HG02642 (cell line): ENCODE data around the gene NELFE.
"Not testable (repeated sequence)": the region's sequence is repeated elsewhere in the genome, so short reads cannot be mapped to it uniquely, and the experiment has no call there.

Source experiments
- ATAC-seq: cut with Tn5 transposase; IDR thresholded peaks from one replicate; pipeline ENCODE4 v1.9.1; 2021; ENCODE audit warnings: mild to moderate bottlenecking; ENCODE audit not compliant: unreplicated experiment, poor library complexity

Gene NELFE

DNA sequence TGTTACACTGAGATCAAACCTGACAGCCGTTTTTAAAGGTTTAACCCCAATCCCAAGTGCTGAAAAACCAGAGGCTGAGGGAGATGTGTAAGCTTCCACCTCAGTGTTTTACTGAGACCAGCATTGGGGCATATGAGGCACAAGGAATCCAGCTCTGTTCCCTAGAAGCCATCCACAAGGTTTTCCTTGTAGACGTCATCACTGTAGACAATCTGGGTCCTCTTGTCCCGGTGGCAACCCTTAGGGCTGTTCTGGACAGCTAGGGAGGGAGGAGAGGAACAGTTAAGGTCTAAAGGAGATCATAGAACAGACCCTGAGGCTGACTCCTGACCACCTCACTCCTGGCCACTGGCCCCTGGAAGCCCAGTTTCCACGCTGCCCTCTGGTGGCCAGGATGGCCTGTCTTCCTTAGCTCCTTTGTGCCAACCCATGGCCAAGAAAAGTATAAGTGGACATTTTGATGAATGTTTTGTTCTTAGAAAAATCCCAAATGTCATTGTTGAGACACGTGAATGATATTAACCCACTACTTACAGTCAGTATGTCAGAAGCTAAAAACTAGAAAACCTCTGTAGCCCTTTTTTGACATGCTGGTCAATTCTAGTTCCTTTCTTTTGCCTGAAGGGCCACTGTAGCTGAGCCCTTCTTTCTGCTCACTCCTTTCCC lies 6.5 kb downstream of the NELFE start:
- no peak for ATAC-seq

DNA sequence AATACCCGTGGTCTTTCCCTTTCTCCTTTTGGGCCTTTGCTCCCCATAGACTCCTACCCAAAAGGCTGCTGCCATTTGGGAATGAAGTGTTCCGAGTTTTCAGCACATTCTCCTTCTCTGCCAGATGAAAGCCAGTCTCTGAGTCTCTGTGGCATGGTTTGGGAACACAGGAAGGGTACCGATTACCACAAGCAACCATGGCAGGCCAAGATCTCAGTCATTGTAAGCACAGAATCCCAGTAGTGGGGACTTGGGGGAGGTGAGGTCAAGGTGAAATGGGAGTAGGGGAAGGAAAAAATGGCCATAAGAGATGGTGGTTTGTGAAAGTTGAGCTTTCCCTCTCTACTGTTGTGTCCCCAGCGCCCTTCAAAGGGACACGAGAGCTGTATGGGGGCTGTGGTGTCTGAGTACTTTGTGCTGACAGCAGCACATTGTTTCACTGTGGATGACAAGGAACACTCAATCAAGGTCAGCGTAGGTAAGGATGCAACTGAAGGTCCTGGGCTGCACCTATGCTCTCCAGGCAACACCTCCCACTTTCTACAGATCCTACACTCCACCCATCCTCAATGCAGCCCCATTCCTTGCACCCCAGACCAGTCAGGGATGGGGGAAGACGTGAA lies 8.7 kb downstream of the NELFE start:
- no peak for ATAC-seq

DNA sequence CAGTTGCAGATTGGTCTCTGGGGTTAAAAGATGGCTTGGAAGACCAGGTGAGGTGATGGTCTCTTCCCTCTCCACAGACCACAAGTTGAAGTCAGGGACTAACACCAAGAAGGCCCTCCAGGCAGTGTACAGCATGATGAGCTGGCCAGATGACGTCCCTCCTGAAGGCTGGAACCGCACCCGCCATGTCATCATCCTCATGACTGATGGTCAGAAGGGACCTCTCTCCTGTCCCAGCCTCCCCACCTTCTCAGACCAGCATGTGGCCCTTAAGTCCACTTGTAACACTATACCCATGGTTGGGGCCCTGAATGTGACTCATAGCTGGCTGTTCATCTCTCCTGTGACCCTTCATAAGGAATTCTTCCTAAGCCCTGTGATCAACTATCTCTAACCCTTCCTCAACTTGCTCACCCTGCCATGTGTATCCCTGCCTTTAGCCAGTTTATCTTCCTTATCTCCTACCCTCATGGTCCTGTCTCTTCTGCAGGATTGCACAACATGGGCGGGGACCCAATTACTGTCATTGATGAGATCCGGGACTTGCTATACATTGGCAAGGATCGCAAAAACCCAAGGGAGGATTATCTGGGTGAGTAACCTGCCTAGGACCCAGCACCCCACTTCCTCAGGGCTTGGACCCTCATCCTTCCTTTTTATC lies 9.9 kb downstream of the NELFE start:
- ATAC-seq, result no peak

DNA sequence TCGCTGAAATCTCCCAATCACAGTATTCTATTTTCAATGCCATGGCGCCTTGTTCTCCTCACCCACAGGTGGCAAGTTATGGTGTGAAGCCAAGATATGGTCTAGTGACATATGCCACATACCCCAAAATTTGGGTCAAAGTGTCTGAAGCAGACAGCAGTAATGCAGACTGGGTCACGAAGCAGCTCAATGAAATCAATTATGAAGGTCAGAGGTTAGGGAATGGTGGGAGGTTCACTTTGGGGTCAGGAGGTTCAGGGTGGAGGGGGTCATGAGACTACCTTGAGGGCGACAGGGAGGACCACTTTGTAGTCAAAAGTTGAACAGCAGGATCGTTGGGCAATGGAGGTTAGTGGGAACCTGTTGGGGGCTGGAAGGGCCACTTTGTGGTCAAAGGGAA lies 10.5 kb downstream of the NELFE start:
- no peak for ATAC-seq

DNA sequence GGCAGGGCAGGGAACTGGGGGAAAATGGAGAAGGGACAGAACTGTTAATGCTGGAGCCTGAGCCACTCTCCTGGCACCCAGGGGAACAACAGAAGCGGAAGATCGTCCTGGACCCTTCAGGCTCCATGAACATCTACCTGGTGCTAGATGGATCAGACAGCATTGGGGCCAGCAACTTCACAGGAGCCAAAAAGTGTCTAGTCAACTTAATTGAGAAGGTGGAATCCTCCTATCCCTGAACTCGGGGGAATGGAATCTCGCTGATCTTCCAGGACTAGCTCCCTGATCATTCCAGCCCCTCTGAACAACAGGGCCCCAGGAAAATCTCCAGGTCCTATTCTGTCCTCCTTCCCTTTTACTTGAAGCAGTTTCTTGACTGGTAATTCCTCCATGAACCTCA lies 10.9 kb downstream of the NELFE start:
- no peak for ATAC-seq

DNA sequence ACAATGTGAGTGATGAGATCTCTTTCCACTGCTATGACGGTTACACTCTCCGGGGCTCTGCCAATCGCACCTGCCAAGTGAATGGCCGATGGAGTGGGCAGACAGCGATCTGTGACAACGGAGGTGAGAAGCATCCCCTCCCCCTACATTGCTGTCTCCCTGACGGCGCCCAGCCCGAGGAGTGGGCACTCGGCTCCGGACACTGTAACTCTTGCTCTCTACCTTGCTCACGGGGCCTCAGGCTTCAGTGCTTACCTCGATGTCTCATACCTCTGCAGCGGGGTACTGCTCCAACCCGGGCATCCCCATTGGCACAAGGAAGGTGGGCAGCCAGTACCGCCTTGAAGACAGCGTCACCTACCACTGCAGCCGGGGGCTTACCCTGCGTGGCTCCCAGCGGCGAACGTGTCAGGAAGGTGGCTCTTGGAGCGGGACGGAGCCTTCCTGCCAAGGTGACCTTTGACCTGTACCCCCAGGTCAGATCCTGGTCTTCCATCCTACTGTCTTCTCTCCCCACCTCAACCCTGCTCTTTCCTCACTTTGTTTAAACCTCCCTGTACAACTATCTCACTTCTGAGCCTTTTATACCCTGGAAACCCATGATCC lies 11.6 kb downstream of the NELFE start:
- ATAC-seq, result no peak

DNA sequence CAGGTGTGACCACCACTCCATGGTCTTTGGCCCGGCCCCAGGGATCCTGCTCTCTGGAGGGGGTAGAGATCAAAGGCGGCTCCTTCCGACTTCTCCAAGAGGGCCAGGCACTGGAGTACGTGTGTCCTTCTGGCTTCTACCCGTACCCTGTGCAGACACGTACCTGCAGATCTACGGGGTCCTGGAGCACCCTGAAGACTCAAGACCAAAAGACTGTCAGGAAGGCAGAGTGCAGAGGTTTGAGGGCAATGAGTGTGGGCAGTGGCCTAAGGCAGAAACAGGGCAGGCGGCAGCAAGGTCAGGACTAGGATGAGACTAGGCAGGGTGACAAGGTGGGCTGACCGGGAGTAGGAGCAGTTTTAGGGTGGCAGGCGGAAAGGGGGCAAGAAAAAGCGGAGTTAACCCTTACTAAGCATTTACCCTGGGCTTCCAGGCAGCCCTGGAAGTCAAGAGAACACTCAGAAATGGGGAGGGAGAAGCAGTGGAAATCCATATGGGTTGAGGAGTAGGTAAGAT lies 12.3 kb downstream of the NELFE start:
- no peak for ATAC-seq

DNA sequence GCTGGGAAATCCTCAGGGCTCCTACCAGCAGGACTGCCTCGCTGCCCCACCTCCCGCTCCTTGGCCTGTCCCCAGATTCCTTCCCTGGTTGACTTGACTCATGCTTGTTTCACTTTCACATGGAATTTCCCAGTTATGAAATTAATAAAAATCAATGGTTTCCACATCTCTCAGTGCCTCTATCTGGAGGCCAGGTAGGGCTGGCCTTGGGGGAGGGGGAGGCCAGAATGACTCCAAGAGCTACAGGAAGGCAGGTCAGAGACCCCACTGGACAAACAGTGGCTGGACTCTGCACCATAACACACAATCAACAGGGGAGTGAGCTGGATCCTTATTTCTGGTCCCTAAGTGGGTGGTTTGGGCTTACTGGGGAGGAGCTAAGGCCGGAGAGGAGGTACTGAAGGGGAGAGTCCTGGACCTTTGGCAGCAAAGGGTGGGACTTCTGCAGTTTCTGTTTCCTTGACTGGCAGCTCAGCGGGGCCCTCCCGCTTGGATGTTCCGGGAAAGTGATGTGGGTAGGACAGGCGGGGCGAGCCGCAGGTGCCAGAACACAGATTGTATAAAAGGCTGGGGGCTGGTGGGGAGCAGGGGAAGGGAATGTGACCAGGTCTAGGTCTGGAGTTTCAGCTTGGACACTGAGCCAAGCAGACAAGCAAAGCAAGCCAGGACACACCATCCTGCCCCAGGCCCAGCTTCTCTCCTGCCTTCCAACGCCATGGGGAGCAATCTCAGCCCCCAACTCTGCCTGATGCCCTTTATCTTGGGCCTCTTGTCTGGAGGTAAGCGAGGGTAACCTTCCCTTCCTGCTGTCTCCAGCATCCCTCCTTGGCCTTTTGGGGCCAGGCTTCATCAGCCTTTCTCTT lies 13.0 kb downstream of the NELFE start, which contains the start of gene CFB:
TSS of gene CFB (plus strand) at position 589 of the 863 bp plus-strand sequence. CDS start at position 716, 127 bp downstream.
- ATAC-seq, result no peak

DNA sequence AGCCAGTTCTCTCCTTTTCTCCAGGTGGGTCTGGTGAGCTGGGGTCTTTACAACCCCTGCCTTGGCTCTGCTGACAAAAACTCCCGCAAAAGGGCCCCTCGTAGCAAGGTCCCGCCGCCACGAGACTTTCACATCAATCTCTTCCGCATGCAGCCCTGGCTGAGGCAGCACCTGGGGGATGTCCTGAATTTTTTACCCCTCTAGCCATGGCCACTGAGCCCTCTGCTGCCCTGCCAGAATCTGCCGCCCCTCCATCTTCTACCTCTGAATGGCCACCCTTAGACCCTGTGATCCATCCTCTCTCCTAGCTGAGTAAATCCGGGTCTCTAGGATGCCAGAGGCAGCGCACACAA lies 13.6 kb downstream of the NELFE start:
- ATAC-seq, result no peak

DNA sequence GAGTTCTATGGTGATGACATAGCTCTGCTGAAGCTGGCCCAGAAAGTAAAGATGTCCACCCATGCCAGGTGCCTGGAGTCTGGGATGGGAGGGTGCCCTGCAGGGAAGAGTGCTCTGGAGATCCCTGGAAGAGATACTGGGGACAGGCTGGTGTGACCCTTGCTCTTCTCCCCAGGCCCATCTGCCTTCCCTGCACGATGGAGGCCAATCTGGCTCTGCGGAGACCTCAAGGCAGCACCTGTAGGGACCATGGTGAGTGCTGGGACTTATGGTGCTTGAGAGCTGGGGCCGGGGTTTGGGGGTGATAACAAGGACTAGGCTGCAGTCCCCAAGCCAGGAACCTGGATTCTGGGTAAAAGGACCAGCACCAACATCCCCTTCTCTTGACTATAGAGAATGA lies 15.0 kb downstream of the NELFE start:
- no peak for ATAC-seq

DNA sequence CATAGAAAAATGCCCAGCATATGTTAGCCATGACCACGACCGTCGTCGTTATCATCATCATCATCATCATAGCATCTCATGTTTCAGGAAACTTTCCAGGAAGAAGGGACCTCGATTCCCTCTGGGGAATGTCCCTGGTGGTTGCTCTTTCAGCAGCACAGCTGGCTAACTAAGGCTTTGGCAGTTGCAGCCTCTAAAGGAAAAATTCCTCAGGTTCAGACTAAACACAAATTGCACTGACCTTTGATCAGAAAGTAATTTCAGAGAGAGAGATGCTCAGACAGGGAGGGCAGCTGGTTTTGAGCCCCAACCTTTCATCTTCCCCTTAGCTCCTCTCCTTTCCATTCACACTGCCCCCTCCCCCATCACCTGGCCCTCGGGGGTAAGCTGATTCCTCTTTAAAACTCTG lies 18.5 kb downstream of the NELFE start:
- no peak for ATAC-seq

DNA sequence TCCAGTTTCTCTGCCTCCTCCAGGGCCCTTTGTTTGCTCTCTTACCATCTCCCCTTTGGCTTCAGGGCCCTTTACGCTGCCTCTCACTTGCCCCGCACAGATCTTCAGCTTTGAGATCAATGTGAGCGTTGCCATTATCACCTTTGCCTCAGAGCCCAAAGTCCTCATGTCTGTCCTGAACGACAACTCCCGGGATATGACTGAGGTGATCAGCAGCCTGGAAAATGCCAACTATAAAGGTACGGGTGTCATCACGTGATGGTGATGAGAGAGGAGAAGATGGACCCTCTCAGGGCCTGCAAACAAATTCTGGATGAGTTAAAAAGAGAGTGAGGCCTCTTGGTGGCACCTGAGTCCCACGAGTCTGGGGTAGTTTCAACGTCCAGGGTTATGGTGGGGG lies 22.9 kb downstream of the NELFE start:
- no peak for ATAC-seq

DNA sequence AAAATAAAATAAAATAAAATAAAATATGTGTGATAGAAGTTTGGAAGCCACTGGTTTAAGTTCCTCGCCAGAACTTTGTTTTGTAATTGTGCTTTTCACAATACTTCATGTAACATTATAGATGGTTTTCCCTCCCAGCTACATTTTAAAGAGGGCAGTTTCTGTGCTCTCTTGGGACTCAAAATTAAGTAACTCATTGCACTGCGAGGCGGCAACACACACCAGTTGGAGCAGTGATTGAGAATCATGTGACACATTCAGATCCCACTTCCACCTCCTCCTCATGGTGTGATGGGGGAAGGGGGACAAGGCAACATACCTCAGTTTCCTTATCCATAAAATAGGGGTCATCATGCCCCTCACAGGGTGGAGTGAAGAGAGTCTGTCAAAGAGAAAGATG lies 23.8 kb downstream of the NELFE start:
- no peak for ATAC-seq

DNA sequence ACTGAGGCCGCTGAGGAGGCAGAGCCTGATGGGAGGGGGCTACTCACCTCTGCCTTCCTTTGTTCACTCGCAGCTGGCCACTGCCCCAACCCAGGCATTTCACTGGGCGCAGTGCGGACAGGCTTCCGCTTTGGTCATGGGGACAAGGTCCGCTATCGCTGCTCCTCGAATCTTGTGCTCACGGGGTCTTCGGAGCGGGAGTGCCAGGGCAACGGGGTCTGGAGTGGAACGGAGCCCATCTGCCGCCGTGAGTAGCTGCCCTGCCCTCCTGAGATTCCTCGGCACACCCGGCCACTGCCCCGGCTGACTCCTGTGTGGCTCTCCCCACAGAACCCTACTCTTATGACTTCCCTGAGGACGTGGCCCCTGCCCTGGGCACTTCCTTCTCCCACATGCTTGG lies 25.2 kb downstream of the NELFE start:
- ATAC-seq, result no peak

DNA sequence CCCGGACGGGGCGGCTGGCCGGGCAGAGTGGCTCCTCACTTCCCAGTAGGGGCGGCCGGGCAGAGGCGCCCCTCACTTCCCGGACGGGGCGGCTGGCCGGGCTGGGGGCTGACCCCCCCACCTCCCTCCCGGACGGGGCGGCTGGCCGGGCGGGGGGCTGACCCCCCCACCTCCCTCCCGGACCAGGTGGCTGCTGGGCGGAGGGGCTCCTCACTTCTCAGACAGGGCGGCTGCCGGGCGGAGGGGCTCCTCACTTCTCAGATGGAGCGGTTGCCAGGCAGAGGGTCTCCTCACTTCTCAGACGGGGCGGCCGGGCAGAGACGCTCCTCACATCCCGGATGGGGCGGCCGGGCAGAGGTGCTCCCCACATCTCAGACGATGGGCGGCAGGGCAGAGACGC lies 26.6 kb downstream of the NELFE start:
- ATAC-seq, result not testable (repeated sequence)

DNA sequence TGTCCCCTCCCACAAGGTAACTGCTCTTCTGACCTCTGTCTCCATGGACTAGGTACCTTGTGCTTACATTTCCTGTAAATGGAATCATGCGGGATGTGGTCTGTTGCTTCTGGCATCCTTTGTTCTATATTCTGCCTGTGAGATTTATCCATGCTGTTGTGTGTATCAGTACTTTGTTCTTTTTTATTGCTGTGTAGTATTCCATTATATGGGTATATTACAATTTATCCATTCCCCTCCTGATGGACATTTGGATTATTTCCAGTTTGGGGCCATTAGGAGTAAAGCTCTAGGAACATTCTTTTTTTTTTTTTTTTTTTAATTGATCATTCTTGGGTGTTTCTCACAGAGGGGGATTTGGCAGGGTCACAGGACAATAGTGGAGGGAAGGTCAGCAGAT lies 27.8 kb downstream of the NELFE start:
- ATAC-seq, result no peak

DNA sequence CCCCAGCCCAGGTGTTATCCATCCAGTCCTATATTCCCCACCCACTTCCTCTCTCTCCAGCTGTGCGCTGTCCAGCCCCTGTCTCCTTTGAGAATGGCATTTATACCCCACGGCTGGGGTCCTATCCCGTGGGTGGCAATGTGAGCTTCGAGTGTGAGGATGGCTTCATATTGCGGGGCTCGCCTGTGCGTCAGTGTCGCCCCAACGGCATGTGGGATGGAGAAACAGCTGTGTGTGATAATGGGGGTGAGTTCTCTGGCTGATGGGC lies 30.2 kb downstream of the NELFE start:
- ATAC-seq, result no peak

DNA sequence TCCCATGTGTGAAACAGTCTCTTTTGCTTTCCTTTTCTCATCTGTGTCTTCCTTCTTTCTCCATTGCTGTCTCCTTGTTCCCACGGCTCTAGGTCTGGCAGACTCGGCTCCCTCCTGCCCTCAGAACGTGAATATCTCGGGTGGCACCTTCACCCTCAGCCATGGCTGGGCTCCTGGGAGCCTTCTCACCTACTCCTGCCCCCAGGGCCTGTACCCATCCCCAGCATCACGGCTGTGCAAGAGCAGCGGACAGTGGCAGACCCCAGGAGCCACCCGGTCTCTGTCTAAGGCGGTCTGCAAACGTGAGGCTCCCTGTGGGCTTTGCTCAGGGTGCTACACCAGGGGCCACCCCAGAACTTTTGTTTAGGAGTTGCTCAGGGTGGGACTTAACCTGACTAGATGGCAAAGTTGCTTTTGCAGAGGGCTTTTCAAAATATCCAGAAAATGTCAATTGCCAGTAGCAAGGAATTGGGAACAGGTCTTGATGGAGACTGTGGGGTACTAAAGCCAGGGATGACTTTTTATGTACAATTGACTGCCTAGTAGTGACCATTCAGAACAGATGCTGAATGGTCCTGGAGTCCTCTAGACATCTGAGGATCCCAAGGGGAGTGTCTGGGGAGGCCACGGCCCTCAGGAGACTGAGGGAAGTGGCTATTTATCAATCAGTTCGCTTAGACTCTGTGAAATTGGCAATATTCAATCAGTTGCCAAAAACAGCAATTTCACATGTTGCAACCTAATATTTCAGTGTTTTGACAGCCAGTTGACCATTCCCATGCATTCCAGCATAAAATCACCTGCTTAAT lies 30.7 kb downstream of the NELFE start:
- ATAC-seq, result no peak

DNA sequence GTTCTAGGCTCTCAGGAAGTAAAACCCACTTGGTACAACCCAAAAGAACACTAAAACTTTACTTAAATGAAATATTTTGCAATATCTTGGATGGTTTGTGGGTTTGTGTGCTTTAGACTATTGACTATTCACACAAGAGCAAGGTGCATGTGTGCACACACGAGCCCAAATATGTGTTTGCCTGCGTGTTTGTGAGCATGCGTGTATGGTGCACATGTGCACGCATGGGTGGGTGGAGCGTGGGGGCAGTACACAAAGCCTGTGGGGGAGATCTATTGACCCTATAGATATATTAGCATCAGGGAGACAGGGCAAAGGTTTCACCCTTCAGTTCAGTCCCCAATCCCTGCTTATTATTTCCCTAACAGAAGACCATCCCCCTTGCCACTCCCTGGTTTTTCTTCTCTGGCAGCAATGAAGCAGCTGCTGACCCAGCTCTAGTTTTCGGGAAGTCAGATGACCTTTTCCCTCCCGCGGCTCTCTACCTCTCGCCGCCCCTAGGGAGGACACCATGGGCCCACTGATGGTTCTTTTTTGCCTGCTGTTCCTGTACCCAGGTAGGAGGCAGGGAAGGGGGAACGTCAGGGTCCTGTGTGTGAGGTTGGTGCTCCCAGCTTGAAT lies 31.4 kb downstream of the NELFE start, which contains the start of gene C2:
TSS of gene C2 (plus strand) at position 476 of the 621 bp plus-strand sequence. CDS start at position 512, 36 bp downstream.
- no peak for ATAC-seq
